Cerebellar cortex (tissue), 1 donor: ENCODE data around the gene MYO18B.

Experiments used
- DNase-seq: peaks from one replicate; pipeline ENCODE4 v3.0.0-alpha.2; 2015; ENCODE audit warnings: low spot score

The MYO18B gene

GRCh38 chr22:25828422-25828821 lies 86.4 kb downstream of the MYO18B start:
- no peak for DNase-seq

- DNase-seq = no peak
These were observed 87.2 kb downstream of the MYO18B start for GRCh38 chr22:25829237-25829636.

GRCh38 chr22:25829808-25830777 lies 88.1 kb downstream of the MYO18B start:
- DNase-seq = no peak

GRCh38 chr22:25833091-25833490 lies 91.1 kb downstream of the MYO18B start:
- peak; percentile 34 for DNase-seq

- DNase-seq = peak; percentile 92
These were observed 91.7 kb downstream of the MYO18B start for GRCh38 chr22:25833676-25834075.

- no peak for DNase-seq
These were observed 92.5 kb downstream of the MYO18B start for GRCh38 chr22:25834490-25834889.

GRCh38 chr22:25835348-25835747 lies 93.4 kb downstream of the MYO18B start:
- no peak for DNase-seq

GRCh38 chr22:25837288-25837900 lies 95.4 kb downstream of the MYO18B start:
- peak; percentile 55 for DNase-seq

- DNase-seq = no peak
These were observed 97.2 kb downstream of the MYO18B start for GRCh38 chr22:25838960-25839741.

GRCh38 chr22:25839755-25840154 lies 97.8 kb downstream of the MYO18B start:
- DNase-seq = no peak

- DNase-seq = no peak
These were observed 98.2 kb downstream of the MYO18B start for GRCh38 chr22:25840167-25840566.

- DNase-seq = no peak
These were observed 98.9 kb downstream of the MYO18B start for GRCh38 chr22:25840891-25841290.

- no peak for DNase-seq
These were observed 99.8 kb downstream of the MYO18B start for GRCh38 chr22:25841775-25842174.

GRCh38 chr22:25843660-25844405 lies 101.8 kb downstream of the MYO18B start:
- DNase-seq = no peak

GRCh38 chr22:25844601-25845000 lies 102.6 kb downstream of the MYO18B start:
- DNase-seq = no peak

- peak; percentile 50 for DNase-seq
These were observed 104.2 kb downstream of the MYO18B start for GRCh38 chr22:25845985-25846745.

- DNase-seq = no peak
These were observed 105.5 kb downstream of the MYO18B start for GRCh38 chr22:25847451-25847850.

GRCh38 chr22:25848954-25849353 lies 107.0 kb downstream of the MYO18B start:
- no peak for DNase-seq

GRCh38 chr22:25849522-25849921 lies 107.5 kb downstream of the MYO18B start:
- DNase-seq = no peak

GRCh38 chr22:25852223-25852622 lies 110.2 kb downstream of the MYO18B start:
- DNase-seq = no peak

- no peak for DNase-seq
These were observed 111.1 kb downstream of the MYO18B start for GRCh38 chr22:25853078-25853477.
